CD14-positive monocyte (primary cell): ENCODE measurements around the gene SLC22A17. TPM values are rescaled to one million over a fixed set of nuclear protein-coding genes. Genes with fewer than 3 reads are reported as not detected.

Source experiments
- DNase-seq, 3 donors: peaks; one replicate each; pipeline ENCODE4 v3.0.0-alpha.2; 2011 to 2022
- H2AFZ ChIP-seq: 2 replicates; pipeline ENCODE4 v1.6.0; 2012; ENCODE audit warnings: mild to moderate bottlenecking, low read depth, low read length, inconsistent platforms; ENCODE audit not compliant: insufficient read depth, poor library complexity, severe bottlenecking
- H3K27ac ChIP-seq, 2 donors: 1 replicate in 1 of 2; 2 replicates in 1 of 2; pipeline ENCODE4 v1.5.1; 2012 to 2013; ENCODE audit warnings: low read length in 2 of 2, control low read depth in 1 of 2, inconsistent platforms in 1 of 2, low read depth in 1 of 2, mild to moderate bottlenecking in 1 of 2
- H3K27me3 ChIP-seq, 2 donors: one replicate each; pipeline versions ENCODE4 v1.6.0 to v1.6.1; 2011 to 2013; ENCODE audit warnings: low read length in 2 of 2; ENCODE audit not compliant: control insufficient read depth in 2 of 2, insufficient read depth in 2 of 2
- H3K36me3 ChIP-seq, 2 donors: replicated peaks in 1 of 2; 1 replicate in 1 of 2; 2 replicates in 1 of 2; pipeline versions ENCODE4 v1.5.1 to v1.6.1; 2012 to 2013; ENCODE audit warnings: low read length in 2 of 2, control low read depth in 1 of 2, inconsistent platforms in 1 of 2, mild to moderate bottlenecking in 1 of 2; ENCODE audit not compliant: insufficient read depth in 2 of 2, control insufficient read depth in 1 of 2
- H3K4me1 ChIP-seq, 2 donors: 1 replicate in 1 of 2; 2 replicates in 1 of 2; pipeline versions ENCODE4 v1.5.1 to v1.6.1; 2012 to 2013; ENCODE audit warnings: low read length in 2 of 2, control low read depth in 1 of 2, inconsistent platforms in 1 of 2, mild to moderate bottlenecking in 1 of 2, moderate library complexity in 1 of 2; ENCODE audit not compliant: insufficient read depth in 2 of 2, control insufficient read depth in 1 of 2
- H3K4me2 ChIP-seq: replicated peaks from 2 replicates; pipeline ENCODE3; 2012; ENCODE audit warnings: low read length, moderate library complexity, mild to moderate bottlenecking; ENCODE audit not compliant: poor library complexity, severe bottlenecking; ENCODE audit errors: extremely low read depth
- H3K4me3 ChIP-seq, 3 experiments: fragments of 200-600 bp in 1 of 3; sonication (generic) in 1 of 3; replicated peaks in 1 of 3; 1 replicate in 2 of 3; 2 replicates in 1 of 3; pipeline ENCODE4 v1.5.1; 2011 to 2013; ENCODE audit warnings: low read length in 3 of 3, mild to moderate bottlenecking in 3 of 3, control low read depth in 2 of 3, low read depth in 2 of 3, inconsistent platforms in 1 of 3, moderate library complexity in 1 of 3
- H3K79me2 ChIP-seq: 2 replicates; pipeline ENCODE4 v1.6.0; 2012; ENCODE audit warnings: mild to moderate bottlenecking, control low read depth, inconsistent platforms, low read length, moderate library complexity; ENCODE audit not compliant: insufficient read depth
- H3K9ac ChIP-seq: 2 replicates; pipeline ENCODE4 v1.6.0; 2017; ENCODE audit warnings: low read length, mild to moderate bottlenecking; ENCODE audit not compliant: insufficient read depth, poor library complexity, severe bottlenecking
- H3K9me3 ChIP-seq, 2 donors: replicated peaks in 1 of 2; 1 replicate in 1 of 2; 2 replicates in 1 of 2; pipeline versions ENCODE4 v1.5.1 to v1.6.1; 2012 to 2013; ENCODE audit warnings: low read length in 2 of 2, control low read depth in 1 of 2; ENCODE audit not compliant: control insufficient read depth in 1 of 2, insufficient read depth in 1 of 2
- H4K20me1 ChIP-seq: 2 replicates; pipeline ENCODE4 v1.6.0; 2012; ENCODE audit warnings: mild to moderate bottlenecking, low read length, control low read depth, moderate library complexity; ENCODE audit not compliant: insufficient read depth
- H3K27ac Mint-ChIP-seq, 7 donors: one replicate each; pipeline ENCODE4 v1.8.0; 2020; ENCODE audit warnings: mild to moderate bottlenecking in 7 of 7, mixed read lengths in 7 of 7, moderate library complexity in 6 of 7, inconsistent platforms in 2 of 7
- H3K27me3 Mint-ChIP-seq, 3 donors: one replicate each; pipeline ENCODE4 v1.8.0; 2021 to 2022; ENCODE audit warnings: low read depth in 3 of 3, mild to moderate bottlenecking in 3 of 3, mixed read lengths in 3 of 3, moderate library complexity in 3 of 3, inconsistent platforms in 1 of 3
- H3K36me3 Mint-ChIP-seq, 2 donors: one replicate each; pipeline ENCODE4 v1.8.0; 2020; ENCODE audit warnings: mixed read lengths in 2 of 2, inconsistent platforms in 1 of 2, mild to moderate bottlenecking in 1 of 2
- H3K4me1 Mint-ChIP-seq: one replicate; pipeline ENCODE4 v1.8.0; 2020; ENCODE audit warnings: mild to moderate bottlenecking, mixed read lengths
- H3K4me3 Mint-ChIP-seq, 2 donors: one replicate each; pipeline ENCODE4 v1.8.0; 2020; ENCODE audit warnings: mild to moderate bottlenecking in 2 of 2, mixed read lengths in 2 of 2, moderate library complexity in 1 of 2
- H3K9me3 Mint-ChIP-seq, 7 donors: one replicate each; pipeline ENCODE4 v1.8.0; 2020 to 2022; ENCODE audit warnings: mixed read lengths in 7 of 7, mild to moderate bottlenecking in 6 of 7, moderate library complexity in 6 of 7, inconsistent platforms in 2 of 7
- CTCF ChIP-seq: fragments of 200-600 bp; IDR thresholded peaks from one replicate; pipeline ENCODE4 v1.8.0; 2022; ENCODE audit warnings: antibody characterized with exemption, mild to moderate bottlenecking
- WGBS: methylation state at CpG from one replicate; pipeline ENCODE4 v1.1.5; 2013; ENCODE audit warnings: missing lambda C conversion rate; ENCODE audit not compliant: insufficient coverage; 5-methylcytosine and 5-hydroxymethylcytosine counted together
- intact Hi-C, 2 donors: fragments of 100-400 bp; cut with micrococcal nuclease; formaldehyde crosslinking; loops; one replicate each; pipeline versions ENCODE4 v1.15.0 to v1.15.1; 2023
- polyA plus RNA-seq, 3 donors: library from polyadenylated mRNA; depleted of rRNA in 1 of 3; unstranded in 2 of 3; stranded (reverse) in 1 of 3; fragments of 300-500 nt in 2 of 3; fragments of >200 nt in 1 of 3; fragmentation: Illumina TruSeq in 2 of 3; gene quantifications; 1 replicate in 2 of 3; 2 replicates in 1 of 3; pipeline ENCODE4 v1.2.3, GENCODE V29; 2012 to 2021

SLC22A17 gene
- polyA plus RNA-seq, 3 donors, result not detected

DNA sequence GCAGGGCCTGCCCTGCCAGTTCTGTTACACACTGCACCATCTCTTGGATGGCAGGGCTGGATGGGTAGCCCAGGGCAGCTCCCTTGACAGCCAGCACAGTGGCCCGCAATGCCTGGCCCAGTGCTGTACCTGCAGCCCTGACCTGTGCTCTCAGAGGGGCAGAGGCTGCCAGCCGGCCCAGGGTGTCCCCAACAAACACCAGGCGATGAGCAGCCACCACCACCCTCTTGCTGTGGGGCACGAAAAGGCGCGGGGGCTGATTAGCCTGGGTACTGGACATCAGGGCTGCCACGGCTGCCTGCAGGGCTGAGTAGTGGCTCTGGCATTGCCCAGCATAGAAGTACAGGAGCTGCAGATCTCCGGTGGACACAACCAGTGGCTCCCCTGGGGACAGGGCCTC, 4.6 kb upstream of the SLC22A17 start:
- peaks cover 32 to 34% (median 34%) of the 10 kb centered on the region in 3 donors for H3K27me3 Mint-ChIP-seq
- TF ChIP-seq CTCF, result no peak
- DNase-seq, result no peak
- H3K4me3 ChIP-seq, result no peak overlapping the region
- 96% methylated on average over 4 of the region's 8 CpGs for WGBS
- H3K27ac ChIP-seq, result no peak overlapping the region
- no peak overlapping the region for H2AFZ ChIP-seq
- no peak overlapping the region for H3K9ac ChIP-seq
- H3K4me1 ChIP-seq, result peaks cover 0 to 4% of the 10 kb centered on the region in 2 donors
- no peak overlapping the region for H3K4me2 ChIP-seq
- H3K27me3 ChIP-seq, result peaks cover 21 to 40% of the 10 kb centered on the region in 2 donors
- no peak overlapping the region for H3K4me3 Mint-ChIP-seq
- H3K4me1 Mint-ChIP-seq, result peaks cover 6% of the 10 kb centered on the region
- peaks cover 0 to 16% of the 10 kb centered on the region in 2 donors for H3K9me3 ChIP-seq
- peaks cover 0 to 3% of the 10 kb centered on the region in 2 donors for H3K36me3 Mint-ChIP-seq
- no peaks in the 10 kb centered on the region for H3K36me3 ChIP-seq
- peaks cover 0 to 8% (median 0%) of the 10 kb centered on the region in 7 donors for H3K9me3 Mint-ChIP-seq
- H4K20me1 ChIP-seq, result no peaks in the 10 kb centered on the region
- H3K27ac Mint-ChIP-seq, result no peak overlapping the region
- H3K79me2 ChIP-seq, result no peaks in the 10 kb centered on the region
- intact Hi-C loops, result no loop called here

GRCh38 chr14:23356662-23357061, 4.0 kb upstream of the SLC22A17 start:
- no peak overlapping the region for H2AFZ ChIP-seq
- no peaks in the 10 kb centered on the region for H3K79me2 ChIP-seq
- Mint-ChIP-seq H3K9me3 (peaks cover 0 to 8% (median 0%) of the 10 kb centered on the region in 7 donors), H3K27me3 (peaks cover 35 to 40% (median 36%) of the 10 kb centered on the region in 3 donors), H3K4me1 (peaks cover 6% of the 10 kb centered on the region), H3K4me3 (no peak overlapping the region), H3K36me3 (peaks cover 0 to 3% of the 10 kb centered on the region in 2 donors), H3K27ac (no peak overlapping the region)
- no peaks in the 10 kb centered on the region for H4K20me1 ChIP-seq
- WGBS, result 97% methylated on average over 4 of the region's 4 CpGs
- intact Hi-C loops, result no loop called here
- peaks cover 4 to 10% of the 10 kb centered on the region in 2 donors for H3K4me1 ChIP-seq
- peaks cover 27 to 42% of the 10 kb centered on the region in 2 donors for H3K27me3 ChIP-seq
- DNase-seq, result no peak
- H3K4me3 ChIP-seq, result no peak overlapping the region
- no peak overlapping the region for H3K4me2 ChIP-seq
- no peaks in the 10 kb centered on the region for H3K36me3 ChIP-seq
- no peak overlapping the region for H3K9ac ChIP-seq
- TF ChIP-seq CTCF, result no peak
- H3K27ac ChIP-seq, result no peak overlapping the region
- peaks cover 0 to 22% of the 10 kb centered on the region in 2 donors for H3K9me3 ChIP-seq
